Subcutaneous abdominal adipose tissue (tissue), 5 donors: ENCODE results near the gene CENPP.
A peak's percentile ranks its signal among the peaks of the same experiment; 100 is the strongest.

ENCODE experiments used
- H3K27ac ChIP-seq: one replicate; pipeline ENCODE4 v1.7.0; 2013; ENCODE audit warnings: low read depth, mild to moderate bottlenecking, inconsistent platforms, low read length, moderate library complexity
- H3K27me3 ChIP-seq, 5 donors: one replicate each; pipeline ENCODE4 v1.7.0; 2013; ENCODE audit warnings: low read length in 5 of 5, inconsistent platforms in 1 of 5; ENCODE audit not compliant: control insufficient read depth in 5 of 5, insufficient read depth in 4 of 5
- H3K36me3 ChIP-seq, 5 donors: one replicate each; pipeline ENCODE4 v1.7.0; 2013; ENCODE audit warnings: low read length in 5 of 5; ENCODE audit not compliant: control insufficient read depth in 5 of 5, insufficient read depth in 5 of 5
- H3K4me1 ChIP-seq, 5 donors: one replicate each; pipeline ENCODE4 v1.7.0; 2013; ENCODE audit warnings: low read length in 5 of 5, mild to moderate bottlenecking in 3 of 5, moderate library complexity in 1 of 5; ENCODE audit not compliant: control insufficient read depth in 5 of 5, insufficient read depth in 5 of 5
- H3K4me3 ChIP-seq, 5 donors: one replicate each; pipeline ENCODE4 v1.7.0; 2013; ENCODE audit warnings: low read length in 5 of 5, low read depth in 1 of 5
- H3K9ac ChIP-seq, 5 donors: one replicate each; pipeline ENCODE4 v1.7.0; 2013; ENCODE audit warnings: low read length in 5 of 5, mild to moderate bottlenecking in 4 of 5, moderate library complexity in 3 of 5
- H3K9me3 ChIP-seq, 5 donors: one replicate each; pipeline ENCODE4 v1.7.0; 2013; ENCODE audit warnings: low read length in 5 of 5; ENCODE audit not compliant: control insufficient read depth in 5 of 5
- donor health status: healthy.
- donor health status: healthy.
- donor health status: healthy.
- donor health status: healthy.
- donor health status: healthy.

The CENPP gene

GRCh38 chr9:92603990-92604389, 278.2 kb downstream of the CENPP start:
- H3K9me3 ChIP-seq: peaks cover 0 to 10% (median 3%) of the 10 kb centered on the region in 5 donors
- H3K27ac ChIP-seq: no peak overlapping the region
- peaks cover 9 to 48% (median 43%) of the 10 kb centered on the region in 5 donors for H3K4me1 ChIP-seq
- no peaks in the 10 kb centered on the region for H3K27me3 ChIP-seq
- no peak overlapping the region for H3K9ac ChIP-seq
- H3K36me3 ChIP-seq: no peaks in the 10 kb centered on the region
- H3K4me3 ChIP-seq: no peak overlapping the region

DNA sequence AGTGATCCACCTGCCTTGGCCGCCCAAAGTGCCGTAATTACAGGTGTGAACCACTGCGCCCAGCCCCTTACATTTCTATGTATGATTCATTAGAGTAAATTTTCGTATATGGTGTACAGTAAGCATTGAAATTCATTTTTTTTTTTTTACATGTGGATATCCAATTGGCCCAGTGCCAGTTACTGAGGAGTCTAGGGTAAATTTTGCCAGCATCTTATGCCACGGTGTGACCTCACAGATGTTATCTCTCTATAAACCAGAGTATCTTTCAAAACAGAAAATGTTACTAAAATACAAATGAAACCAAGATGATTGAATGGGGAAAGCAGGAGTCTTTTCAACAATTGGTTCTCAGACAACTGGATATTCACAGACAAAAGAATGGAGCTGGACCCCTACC, 279.5 kb downstream of the CENPP start:
- H3K4me1 ChIP-seq: peaks cover 10 to 50% (median 43%) of the 10 kb centered on the region in 5 donors
- no peak overlapping the region for H3K4me3 ChIP-seq
- H3K27ac ChIP-seq: no peak overlapping the region
- H3K9ac ChIP-seq: no peak overlapping the region
- H3K36me3 ChIP-seq: no peaks in the 10 kb centered on the region
- peaks cover 0 to 10% (median 3%) of the 10 kb centered on the region in 5 donors for H3K9me3 ChIP-seq
- H3K27me3 ChIP-seq: no peaks in the 10 kb centered on the region

- Histone ChIP-seq H3K27ac (peak overlapping the region; percentile 67), H3K9me3 (peaks cover 0 to 10% (median 3%) of the 10 kb centered on the region in 5 donors)
Measured at GRCh38 chr9:92607088-92607487, 281.3 kb downstream of the CENPP start.

GRCh38 chr9:92607773-92608172, 282.0 kb downstream of the CENPP start:
- H3K9ac ChIP-seq: peak overlapping the region in 1 of 5 donors; percentile 19
- no peaks in the 10 kb centered on the region for H3K27me3 ChIP-seq
- H3K4me1 ChIP-seq: peaks cover 17 to 56% (median 46%) of the 10 kb centered on the region in 5 donors
- H3K36me3 ChIP-seq: peaks cover 0 to 21% (median 5%) of the 10 kb centered on the region in 5 donors
- H3K27ac ChIP-seq: peak overlapping the region; percentile 67
- no peak overlapping the region for H3K4me3 ChIP-seq
- peaks cover 0 to 10% (median 3%) of the 10 kb centered on the region in 5 donors for H3K9me3 ChIP-seq

More at GRCh38 chr9:92607088-92607487, 281.3 kb downstream of the CENPP start:
- Histone ChIP-seq H3K27me3 (no peaks in the 10 kb centered on the region), H3K4me1 (peaks cover 17 to 54% (median 44%) of the 10 kb centered on the region in 5 donors), H3K36me3 (peaks cover 0 to 16% (median 3%) of the 10 kb centered on the region in 5 donors), H3K4me3 (no peak overlapping the region), H3K9ac (peak overlapping the region in 1 of 5 donors; percentile 25)

DNA sequence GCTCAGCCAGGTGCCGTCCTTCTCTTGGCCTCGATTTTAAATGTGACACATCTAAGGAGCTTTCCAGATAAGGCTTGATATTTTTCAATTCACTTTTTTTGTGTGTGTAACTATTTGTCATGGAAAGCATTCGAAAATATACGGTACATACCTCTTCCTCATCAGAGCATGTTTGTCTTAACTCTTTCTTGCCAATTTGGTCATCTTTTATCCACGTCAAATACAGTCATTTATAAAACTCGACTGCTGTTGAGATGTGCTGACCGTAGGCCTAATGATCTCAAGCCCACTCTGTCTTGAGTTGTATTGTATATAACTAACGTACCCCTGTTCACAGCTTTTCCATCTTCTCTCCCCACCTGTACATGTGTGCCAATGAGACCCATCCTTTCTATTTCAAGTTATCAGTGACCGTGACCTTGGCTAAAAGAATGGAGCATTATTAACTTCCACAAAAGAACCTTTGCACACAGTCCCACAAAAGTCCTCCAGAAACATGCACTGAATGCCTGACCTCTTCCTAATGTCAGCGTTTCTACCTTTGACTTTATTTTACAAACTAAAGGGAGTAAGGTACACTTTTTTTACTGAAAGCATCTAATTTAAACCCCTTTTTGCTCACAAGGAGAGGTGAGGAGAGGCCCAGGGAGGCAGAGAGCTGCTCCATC, 282.6 kb downstream of the CENPP start:
- Histone ChIP-seq H3K4me1 (peaks cover 17 to 56% (median 46%) of the 10 kb centered on the region in 5 donors), H3K27ac (peak overlapping the region; percentile 67), H3K4me3 (no peak overlapping the region), H3K27me3 (no peaks in the 10 kb centered on the region), H3K9ac (peak overlapping the region in 1 of 5 donors; percentile 50), H3K36me3 (peaks cover 0 to 26% (median 10%) of the 10 kb centered on the region in 5 donors), H3K9me3 (peaks cover 0 to 10% (median 3%) of the 10 kb centered on the region in 5 donors)

DNA sequence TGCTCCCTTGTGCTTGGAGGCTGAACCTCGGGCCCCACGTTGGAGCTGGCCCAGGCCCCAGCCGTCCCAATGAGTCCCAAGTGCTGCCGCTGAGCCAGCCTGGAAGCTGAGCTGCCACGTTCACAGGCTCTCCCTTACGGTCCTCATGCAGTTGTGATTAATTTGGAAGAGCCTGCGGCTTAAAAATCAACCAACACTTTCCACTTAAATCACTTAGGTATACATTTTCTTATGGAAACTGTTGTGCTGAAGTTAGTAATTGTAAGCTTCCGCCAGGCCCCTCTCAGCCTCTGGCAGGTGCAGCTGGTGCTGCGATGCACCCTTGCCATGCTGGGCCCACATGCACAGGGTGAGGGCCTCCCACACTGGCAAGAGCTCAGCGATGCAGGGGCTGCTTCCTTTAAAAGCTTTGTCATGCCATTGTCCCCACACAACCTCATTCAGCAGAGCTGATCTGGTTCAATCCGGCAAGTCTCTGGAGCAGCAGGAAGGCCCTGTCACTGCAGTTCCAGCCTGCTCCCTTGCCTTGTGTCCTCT, 283.2 kb downstream of the CENPP start:
- Histone ChIP-seq H3K9ac (peak overlapping the region in 3 of 5 donors; percentile 1 to 50 (median 31)), H3K27me3 (no peaks in the 10 kb centered on the region), H3K27ac (peak overlapping the region; percentile 67), H3K4me3 (no peak overlapping the region), H3K9me3 (peaks cover 0 to 6% (median 2%) of the 10 kb centered on the region in 5 donors), H3K4me1 (peaks cover 17 to 56% (median 46%) of the 10 kb centered on the region in 5 donors), H3K36me3 (peaks cover 0 to 32% (median 15%) of the 10 kb centered on the region in 5 donors)

GRCh38 chr9:92610470-92611420, 285.0 kb downstream of the CENPP start:
- Histone ChIP-seq H3K9me3 (peaks cover 0 to 1% (median 0%) of the 10 kb centered on the region in 5 donors), H3K4me3 (no peak overlapping the region), H3K9ac (peak overlapping the region in 2 of 5 donors; percentile 29 to 48), H3K36me3 (peaks cover 0 to 46% (median 25%) of the 10 kb centered on the region in 5 donors), H3K4me1 (peaks cover 18 to 68% (median 62%) of the 10 kb centered on the region in 5 donors), H3K27ac (peak overlapping the region; percentile 67), H3K27me3 (no peaks in the 10 kb centered on the region)

DNA sequence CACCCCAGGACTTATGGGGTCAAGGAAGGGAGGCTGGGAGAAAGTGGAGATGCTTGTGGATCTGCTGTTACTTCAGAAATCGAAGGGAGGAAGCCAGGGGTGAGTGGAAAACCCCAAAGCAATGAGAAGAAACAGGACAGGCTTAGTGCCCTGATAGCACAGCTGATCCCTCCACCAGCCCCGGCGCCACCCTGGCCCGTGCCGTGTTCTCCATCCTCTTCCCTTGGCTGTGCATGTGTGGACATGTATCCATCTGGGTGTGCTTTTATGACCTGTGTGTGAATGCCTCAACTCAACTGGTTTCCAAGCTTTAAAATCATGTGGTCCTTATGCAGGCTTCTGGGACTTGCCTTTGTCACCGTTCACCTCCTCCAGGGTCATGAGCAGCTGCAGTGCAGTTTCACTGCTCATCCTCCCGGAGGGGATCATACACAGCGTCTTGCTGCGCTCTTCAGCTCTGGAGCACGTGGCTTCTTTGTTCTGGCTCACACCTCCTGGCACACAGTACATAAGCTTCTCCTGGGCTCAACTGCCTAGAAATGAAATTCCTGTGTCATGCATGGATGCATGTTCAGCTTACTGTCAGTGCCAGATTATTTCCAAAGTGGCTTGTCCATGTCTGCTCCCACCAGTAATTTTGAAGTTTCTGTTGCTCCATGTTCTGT, 286.0 kb downstream of the CENPP start:
- no peak overlapping the region for H3K9ac ChIP-seq
- no peaks in the 10 kb centered on the region for H3K27me3 ChIP-seq
- no peak overlapping the region for H3K27ac ChIP-seq
- H3K9me3 ChIP-seq: no peaks in the 10 kb centered on the region
- peaks cover 0 to 56% (median 27%) of the 10 kb centered on the region in 5 donors for H3K36me3 ChIP-seq
- peaks cover 19 to 77% (median 71%) of the 10 kb centered on the region in 5 donors for H3K4me1 ChIP-seq
- no peak overlapping the region for H3K4me3 ChIP-seq

- Histone ChIP-seq H3K9ac (no peak overlapping the region), H3K27me3 (no peaks in the 10 kb centered on the region), H3K9me3 (no peaks in the 10 kb centered on the region), H3K27ac (no peak overlapping the region), H3K4me1 (peaks cover 21 to 77% (median 72%) of the 10 kb centered on the region in 5 donors), H3K4me3 (no peak overlapping the region), H3K36me3 (peaks cover 0 to 61% (median 29%) of the 10 kb centered on the region in 5 donors)
Measured at GRCh38 chr9:92612292-92612691, 286.5 kb downstream of the CENPP start.
